GM19397 (cell line): ENCODE measurements around the gene PACS2.

Source experiments
- ATAC-seq: cut with Tn5 transposase; IDR thresholded peaks from one replicate; pipeline ENCODE4 v1.9.1; 2021; ENCODE audit warnings: mild to moderate bottlenecking, moderate library complexity; ENCODE audit not compliant: unreplicated experiment

PACS2 gene

GRCh38 chr14:105419195-105420091 lies 104.9 kb downstream of the PACS2 start, which contains the start of gene MTA1:
Gene MTA1, plus strand, starts transcription at chr14:105419827. Its CDS starts 209 bp downstream, at chr14:105420036.
- ATAC-seq = peak; percentile 45

GRCh38 chr14:105420101-105420973 lies 105.8 kb downstream of the PACS2 start:
- no peak for ATAC-seq

GRCh38 chr14:105420974-105421674 lies 106.6 kb downstream of the PACS2 start:
- no peak for ATAC-seq

DNA sequence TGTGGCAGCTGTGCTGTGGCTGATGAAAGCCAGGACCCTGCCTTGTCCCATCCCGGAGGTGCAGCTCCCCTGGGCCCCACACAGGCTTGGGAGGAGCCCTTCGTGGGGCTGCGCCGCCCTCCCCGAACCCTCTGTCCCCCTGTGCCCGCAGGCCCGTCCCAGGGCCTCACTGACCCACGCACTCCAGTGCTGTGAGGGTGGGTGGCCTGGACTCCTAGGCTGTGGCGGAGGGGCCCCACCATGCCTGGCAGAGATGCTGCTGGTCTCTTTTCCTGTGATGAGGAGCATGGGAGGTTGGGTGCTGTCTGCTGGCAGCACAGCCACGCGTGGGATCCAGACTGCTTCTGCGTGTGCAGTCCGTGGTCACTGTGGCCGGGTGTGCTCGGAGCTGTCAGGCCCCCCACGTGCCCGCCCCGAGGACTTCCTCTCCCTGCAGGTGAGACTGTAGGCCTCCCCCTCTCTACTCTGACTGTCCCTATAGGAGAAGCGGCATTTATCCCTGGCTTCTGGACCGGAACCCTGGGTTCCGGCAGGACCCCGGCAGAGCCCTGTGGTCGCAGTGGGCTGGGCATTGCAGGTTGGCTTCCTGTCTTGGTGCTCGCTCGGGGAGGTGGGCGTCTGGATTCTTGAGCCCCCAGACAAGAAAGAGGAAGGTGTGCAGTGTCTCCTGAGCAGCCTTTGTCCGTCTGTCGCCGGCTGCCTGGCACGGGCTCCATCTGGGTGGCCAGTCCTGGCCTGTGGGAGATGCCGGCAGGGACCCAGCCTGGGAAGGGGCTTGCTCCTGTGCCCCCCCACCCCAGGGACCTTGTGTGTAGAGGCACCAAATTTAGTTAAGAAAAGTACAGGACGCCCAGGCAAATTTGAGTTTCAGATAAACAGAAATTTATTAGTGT lies 107.4 kb downstream of the PACS2 start:
- no peak for ATAC-seq

DNA sequence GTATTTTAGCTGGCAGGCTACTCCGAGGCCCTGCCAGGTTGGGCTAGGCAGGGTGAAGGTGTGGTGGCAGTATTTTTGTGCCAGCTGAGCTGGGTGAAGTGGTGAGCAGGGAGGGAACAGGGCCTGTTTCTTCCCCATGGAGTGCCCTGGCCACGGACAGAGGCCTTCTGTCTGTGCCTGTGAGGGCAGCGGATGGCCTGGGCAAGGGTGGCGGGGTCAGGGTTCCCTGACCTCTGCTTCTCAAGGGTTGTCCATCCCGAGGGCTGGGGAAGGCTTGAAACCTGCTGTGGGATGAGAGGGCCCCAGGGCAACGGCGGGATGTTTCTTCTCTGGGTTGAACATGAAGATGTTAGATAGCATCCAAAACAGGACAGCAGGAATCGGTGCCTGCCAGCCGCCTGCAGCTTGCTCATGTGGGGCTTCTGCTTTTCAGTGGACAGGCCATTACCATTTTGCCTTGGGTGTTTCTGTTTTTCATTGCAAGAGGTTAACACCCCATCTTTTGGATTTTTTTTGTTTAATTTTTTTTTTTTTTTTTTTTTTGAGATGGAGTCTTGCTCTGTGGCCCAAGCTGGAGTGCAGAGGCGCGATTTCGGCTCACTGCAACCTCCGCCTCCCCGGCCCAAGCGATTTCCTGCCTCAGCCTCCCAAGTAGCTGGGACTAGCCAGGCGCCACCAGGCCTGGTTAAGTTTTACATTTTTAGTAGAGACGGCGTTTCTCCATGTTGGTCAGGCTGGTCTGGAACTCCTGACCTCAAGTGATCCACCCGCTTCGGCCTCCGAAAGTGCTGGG lies 108.3 kb downstream of the PACS2 start:
- ATAC-seq = no peak

GRCh38 chr14:105423488-105424195 lies 109.1 kb downstream of the PACS2 start:
- ATAC-seq = no peak

GRCh38 chr14:105424861-105425260 lies 110.3 kb downstream of the PACS2 start:
- no peak for ATAC-seq

DNA sequence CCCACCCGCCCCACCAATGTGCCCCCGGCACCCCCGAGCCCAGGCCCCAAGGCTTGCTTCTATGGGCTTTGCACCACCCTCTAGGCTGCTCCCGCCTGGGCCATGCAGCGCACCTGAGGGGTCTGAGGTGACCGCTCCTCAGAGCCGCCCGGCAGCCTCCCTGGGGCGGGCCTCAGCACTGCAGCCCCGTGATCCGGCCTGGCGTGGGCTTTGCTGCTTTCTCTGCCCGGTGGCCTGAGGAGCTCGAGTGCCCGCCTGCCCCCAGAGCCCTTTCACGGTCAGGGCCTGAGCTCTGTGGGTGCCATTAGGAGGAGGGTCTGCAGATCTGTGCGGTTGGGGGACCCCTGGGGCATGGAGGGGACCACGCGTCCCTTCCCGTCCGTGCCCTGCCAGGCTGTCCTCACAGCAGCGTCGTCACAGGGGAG lies 111.3 kb downstream of the PACS2 start:
- no peak for ATAC-seq

DNA sequence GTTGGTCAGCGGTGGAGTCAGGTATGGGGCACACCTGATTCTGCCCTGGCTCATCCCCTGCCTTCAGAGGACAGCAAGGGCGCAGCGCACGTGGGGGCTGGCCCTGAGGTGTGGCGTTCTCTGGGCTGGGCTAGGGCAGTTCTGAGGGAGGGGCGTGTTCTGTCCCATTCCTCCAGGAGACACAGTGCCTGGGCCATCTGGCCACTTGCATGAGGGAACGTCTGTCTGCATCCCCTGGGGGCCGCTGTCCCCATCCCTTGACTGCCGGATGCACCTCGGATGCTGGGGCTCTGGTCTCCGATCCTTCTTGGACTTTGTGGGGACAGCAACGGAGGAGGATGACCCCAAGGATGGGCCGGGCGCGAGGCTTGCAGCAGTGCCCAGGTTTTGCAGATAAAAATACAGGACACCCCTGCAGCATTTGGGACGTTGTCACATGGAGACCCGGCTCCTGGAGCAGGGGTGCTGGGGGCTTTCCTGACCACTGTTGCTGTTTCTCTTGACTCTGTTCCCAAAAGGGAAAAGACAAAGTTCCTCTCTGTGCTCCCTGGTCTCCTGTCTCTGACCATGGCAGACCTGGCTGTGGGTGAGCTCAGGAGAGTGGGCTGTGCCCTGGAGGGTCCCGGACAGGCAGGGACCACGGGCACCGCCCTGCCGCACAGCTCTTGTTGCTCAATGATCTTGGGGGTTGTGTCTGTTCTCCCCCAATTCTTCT lies 112.0 kb downstream of the PACS2 start:
- no peak for ATAC-seq

DNA sequence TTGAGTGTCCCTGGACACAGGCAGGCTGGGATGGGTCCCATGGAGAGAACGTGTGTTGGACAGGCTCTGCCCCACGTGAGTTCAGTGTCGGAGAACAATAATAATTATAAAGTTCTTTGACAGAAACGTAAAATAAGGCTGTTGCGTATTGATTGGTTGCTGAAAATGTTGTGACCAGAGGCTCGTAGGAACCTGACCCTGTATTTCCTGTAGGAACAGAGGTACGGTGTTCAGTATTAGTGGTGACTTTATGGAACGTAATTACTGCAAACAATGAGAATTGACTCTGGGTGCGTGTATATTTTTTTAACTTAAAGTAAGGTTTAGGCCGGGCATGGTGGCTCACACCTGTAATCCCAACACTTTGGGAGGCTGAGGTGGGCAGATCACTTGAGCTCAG lies 112.9 kb downstream of the PACS2 start:
- no peak for ATAC-seq

DNA sequence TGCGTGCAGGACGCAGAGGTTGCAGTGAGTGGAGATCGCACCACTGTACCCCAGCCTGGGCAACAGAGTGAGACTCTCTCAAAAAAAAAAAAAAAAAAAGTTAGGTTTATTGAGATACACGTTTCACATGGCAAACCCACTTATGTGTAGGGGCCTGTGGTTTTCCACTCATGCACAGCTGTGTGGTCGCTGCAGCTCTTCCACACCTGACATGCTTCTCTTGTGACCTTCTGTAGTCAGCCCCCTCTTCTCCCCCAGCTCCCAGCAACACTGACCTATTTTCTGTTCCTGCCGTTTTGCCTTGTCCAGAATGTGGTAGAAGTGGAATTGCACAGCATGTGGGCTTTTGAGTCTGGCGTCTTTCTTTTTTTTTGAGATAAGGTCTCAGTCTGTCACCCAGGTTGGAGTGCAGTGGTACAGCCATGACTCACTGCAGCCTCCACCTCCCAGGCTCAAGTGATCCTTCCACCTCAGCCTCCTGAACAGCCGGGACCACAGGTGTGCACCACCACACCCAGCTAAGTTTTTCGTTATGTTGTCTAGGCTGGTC lies 113.5 kb downstream of the PACS2 start:
- ATAC-seq = no peak

- ATAC-seq = no peak
These were observed 115.5 kb downstream of the PACS2 start for GRCh38 chr14:105430042-105430441.

- no peak for ATAC-seq
These were observed 116.0 kb downstream of the PACS2 start for GRCh38 chr14:105430565-105430964.

- no peak for ATAC-seq
These were observed 116.7 kb downstream of the PACS2 start for GRCh38 chr14:105431256-105431655.

GRCh38 chr14:105432657-105433056 lies 118.1 kb downstream of the PACS2 start:
- ATAC-seq = no peak

DNA sequence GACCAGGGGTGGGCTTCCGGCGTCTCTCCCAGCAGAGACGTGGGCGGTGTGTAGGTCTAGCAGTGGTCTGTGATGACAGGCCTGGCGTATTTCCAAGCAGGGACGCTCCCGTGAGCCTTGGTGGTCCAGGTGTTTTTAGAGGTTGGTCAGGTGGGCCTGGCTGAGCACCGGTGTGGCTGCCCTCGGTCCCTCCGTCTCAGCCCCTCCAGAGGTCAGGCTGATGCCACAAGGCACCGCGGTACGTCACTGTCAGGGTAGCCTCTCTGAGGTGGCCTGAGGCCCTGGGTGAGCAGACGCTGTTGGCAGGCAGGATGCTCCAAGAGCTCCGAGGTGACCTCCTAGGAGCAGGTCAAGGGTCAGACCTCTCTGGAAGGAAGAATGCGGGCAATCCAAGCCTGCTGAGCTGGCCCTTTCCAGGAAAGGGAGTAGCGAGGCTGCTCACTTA lies 118.6 kb downstream of the PACS2 start:
- no peak for ATAC-seq

DNA sequence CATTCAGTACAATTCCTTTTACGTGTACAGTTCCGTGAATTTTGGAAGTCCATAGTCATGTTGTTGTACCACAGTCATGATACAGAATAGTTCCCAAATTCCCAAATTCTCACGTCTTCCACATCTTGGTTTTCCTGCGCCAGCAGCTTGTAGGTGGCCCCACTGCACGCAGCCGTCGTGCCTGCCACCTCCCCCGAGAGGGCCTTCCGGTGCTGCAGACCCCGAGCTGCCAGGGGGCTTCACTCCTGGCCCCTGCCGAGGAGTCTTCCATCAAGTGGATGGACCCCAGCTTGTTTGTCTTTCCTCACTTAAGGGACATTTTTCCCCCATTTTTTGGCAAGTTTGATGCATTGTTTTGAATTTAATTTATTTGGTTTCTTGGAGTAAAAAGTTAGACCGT lies 121.9 kb downstream of the PACS2 start:
- no peak for ATAC-seq
